HepG2 (cell line): ENCODE results near the gene PEX3. TPM values are rescaled to one million over a fixed set of nuclear protein-coding genes. Genes with fewer than 3 reads are reported as not detected.

Source experiments
- ATF4 ChIP-seq, 2 experiments: fragments of 450-650 bp in 1 of 2; sonication (generic) in 1 of 2; formaldehyde crosslinking; IDR thresholded peaks; 2 replicates each; pipeline versions ENCODE4 v1.5.0 to v1.8.0; 2020 to 2022; ENCODE audit warnings: mild to moderate bottlenecking in 1 of 2, missing genetic modification reagents in 1 of 2
- FIP1L1 ChIP-seq: fragments of 200-400 bp; formaldehyde crosslinking; IDR thresholded peaks from 2 replicates; pipeline ENCODE4 v1.6.1; 2018; ENCODE audit warnings: low read depth, mild to moderate bottlenecking, low read length, moderate library complexity, borderline replicate concordance; ENCODE audit not compliant: insufficient read depth
- NFKB2 ChIP-seq: sonication (generic); formaldehyde crosslinking; IDR thresholded peaks from 2 replicates; pipeline ENCODE4 v1.4.0; 2020; ENCODE audit warnings: missing genetic modification reagents, borderline replicate concordance
- PRDM15 ChIP-seq: sonication (generic); formaldehyde crosslinking; IDR thresholded peaks from 2 replicates; pipeline ENCODE4 v1.4.0; 2020; ENCODE audit warnings: missing genetic modification reagents
- TFDP2 ChIP-seq: sonication (generic); formaldehyde crosslinking; IDR thresholded peaks from 2 replicates; pipeline ENCODE4 v1.4.0; 2020; ENCODE audit warnings: missing genetic modification reagents
- ZFP82 ChIP-seq: sonication (generic); formaldehyde crosslinking; IDR thresholded peaks from 2 replicates; pipeline ENCODE4 v1.5.1; 2020; ENCODE audit warnings: mild to moderate bottlenecking, missing genetic modification reagents, borderline replicate concordance
- ZNF234 ChIP-seq: sonication (generic); formaldehyde crosslinking; conservative IDR thresholded peaks from 2 replicates; pipeline ENCODE4 v1.5.1; 2020; ENCODE audit warnings: mild to moderate bottlenecking, missing genetic modification reagents
- polyA plus RNA-seq, 8 experiments: library from polyadenylated mRNA; depleted of rRNA in 3 of 8; stranded (reverse) in 7 of 8; unstranded in 1 of 8; fragments of >200 nt; fragmentation: Illumina TruSeq in 4 of 8; extraction: Trizol in 4 of 8; gene quantifications; 2 replicates each; pipeline versions ENCODE4 v1.2.1 to v1.2.3, GENCODE V29; 2011 to 2016; ENCODE audit warnings: low read depth in 4 of 8, missing spikeins in 1 of 8, mixed read lengths in 1 of 8; ENCODE audit not compliant: insufficient read depth in 1 of 8
- total RNA-seq, 5 experiments: library from RNA; depleted of rRNA; stranded (reverse); fragments of >200 nt; fragmentation: Illumina TruSeq; extraction: Trizol; gene quantifications; 2 replicates each; pipeline ENCODE4 v1.2.3, GENCODE V29; 2016; ENCODE audit warnings: low read depth in 1 of 5

Gene PEX3
- total and polyA plus RNA-seq, 2 of the 13 experiments (the other 11 are each of a cell fraction or from before 2014, with no cell fraction given): 30.9 to 40.8 TPM

- TF ChIP-seq FIP1L1 (no peak), ATF4 (CRISPR knock-in tag; IDR thresholded peaks at IDR 0.05) (no peak), TFDP2 (CRISPR knock-in tag) (no peak), PRDM15 (CRISPR knock-in tag) (no peak), NFKB2 (no peak), ZNF234 (CRISPR knock-in tag) (no peak), ZFP82 (CRISPR knock-in tag) (no peak)
Measured at GRCh38 chr6:143402721-143403336, 47.8 kb upstream of the PEX3 start (continued).
